ENCODE measurements around the gene LRTM2. TPM values are rescaled to one million over a fixed set of nuclear protein-coding genes. Genes with fewer than 3 reads are reported as not detected.

Gene LRTM2
- total RNA-seq, 1 donor from 2014 or later: not detected

DNA sequence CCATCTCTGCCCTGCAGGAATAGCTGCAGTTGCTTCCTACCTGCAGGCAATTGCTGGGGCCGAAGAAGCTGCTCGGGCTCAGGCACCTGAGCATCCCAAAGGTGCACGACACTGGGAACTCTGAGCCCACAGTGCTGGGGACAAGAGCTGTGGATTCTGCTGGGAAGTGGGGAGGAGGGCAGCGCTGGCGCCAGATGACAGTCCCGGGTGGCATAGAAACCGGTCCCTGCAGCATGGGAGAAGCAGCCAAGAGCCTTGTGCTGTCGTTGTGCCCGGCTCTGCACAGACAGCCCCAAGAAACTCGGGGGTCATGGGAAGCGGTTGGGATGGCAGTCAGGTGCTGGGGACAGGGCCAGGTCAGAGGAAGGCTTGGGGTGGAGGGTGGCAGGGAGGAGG lies 529 bp downstream of the LRTM2 start:
- TF ChIP-seq POLR2AphosphoS5 (IDR thresholded peaks at IDR 0.05; ENCODE audit: insufficient read depth in 1 of 2, low read depth in 1 of 2) (no peak), POLR2A (IDR thresholded peaks at IDR 0.05) (no peak)
- TF ChIP-seq, protein P1, sequence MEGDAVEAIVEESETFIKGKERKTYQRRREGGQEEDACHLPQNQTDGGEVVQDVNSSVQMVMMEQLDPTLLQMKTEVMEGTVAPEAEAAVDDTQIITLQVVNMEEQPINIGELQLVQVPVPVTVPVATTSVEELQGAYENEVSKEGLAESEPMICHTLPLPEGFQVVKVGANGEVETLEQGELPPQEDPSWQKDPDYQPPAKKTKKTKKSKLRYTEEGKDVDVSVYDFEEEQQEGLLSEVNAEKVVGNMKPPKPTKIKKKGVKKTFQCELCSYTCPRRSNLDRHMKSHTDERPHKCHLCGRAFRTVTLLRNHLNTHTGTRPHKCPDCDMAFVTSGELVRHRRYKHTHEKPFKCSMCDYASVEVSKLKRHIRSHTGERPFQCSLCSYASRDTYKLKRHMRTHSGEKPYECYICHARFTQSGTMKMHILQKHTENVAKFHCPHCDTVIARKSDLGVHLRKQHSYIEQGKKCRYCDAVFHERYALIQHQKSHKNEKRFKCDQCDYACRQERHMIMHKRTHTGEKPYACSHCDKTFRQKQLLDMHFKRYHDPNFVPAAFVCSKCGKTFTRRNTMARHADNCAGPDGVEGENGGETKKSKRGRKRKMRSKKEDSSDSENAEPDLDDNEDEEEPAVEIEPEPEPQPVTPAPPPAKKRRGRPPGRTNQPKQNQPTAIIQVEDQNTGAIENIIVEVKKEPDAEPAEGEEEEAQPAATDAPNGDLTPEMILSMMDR (IDR thresholded peaks at IDR 0.05): no peak
- H3K9me3 ChIP-seq: no peaks in the 10 kb centered on the region
- H3K36me3 ChIP-seq: no peaks in the 10 kb centered on the region
- intact Hi-C loops (cut with DNase I): no loop called here
- no peak overlapping the region for H3K27ac ChIP-seq
- no peak overlapping the region for H3K4me3 ChIP-seq
- no peak for DNase-seq (ENCODE audit: extremely low spot score in 2 of 2)
- H3K27me3 ChIP-seq: no peaks in the 10 kb centered on the region
- no peaks in the 10 kb centered on the region for H3K4me1 ChIP-seq

DNA sequence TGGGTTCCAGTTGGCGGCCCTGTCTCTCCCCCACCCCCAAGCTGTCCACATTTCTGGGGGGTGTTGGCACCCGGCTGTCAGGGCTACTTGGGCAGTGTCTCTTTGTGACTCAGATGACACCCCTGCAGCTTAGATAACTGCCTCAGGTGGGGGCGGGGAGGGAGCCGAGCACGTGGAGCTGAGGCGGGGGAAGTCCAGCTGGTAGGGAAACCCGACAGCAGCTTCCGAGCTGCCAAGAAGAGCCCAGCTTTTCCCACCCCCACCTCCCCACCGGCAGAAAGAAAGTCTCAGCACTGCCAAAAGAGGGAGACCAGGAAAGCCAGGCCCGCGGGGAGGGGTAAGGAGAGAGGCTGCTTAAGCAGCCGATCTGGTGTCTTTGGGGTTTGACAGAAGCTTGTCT lies 1.4 kb downstream of the LRTM2 start:
- DNase-seq (ENCODE audit: extremely low spot score in 2 of 2): no peak
- no peak for TF ChIP-seq POLR2A (IDR thresholded peaks at IDR 0.05)
- Histone ChIP-seq H3K4me3 (no peak overlapping the region), H3K4me1 (no peaks in the 10 kb centered on the region), H3K36me3 (no peaks in the 10 kb centered on the region), H3K27me3 (no peaks in the 10 kb centered on the region), H3K27ac (no peak overlapping the region), H3K9me3 (no peaks in the 10 kb centered on the region)
- intact Hi-C loops (cut with DNase I): no loop called here

DNA sequence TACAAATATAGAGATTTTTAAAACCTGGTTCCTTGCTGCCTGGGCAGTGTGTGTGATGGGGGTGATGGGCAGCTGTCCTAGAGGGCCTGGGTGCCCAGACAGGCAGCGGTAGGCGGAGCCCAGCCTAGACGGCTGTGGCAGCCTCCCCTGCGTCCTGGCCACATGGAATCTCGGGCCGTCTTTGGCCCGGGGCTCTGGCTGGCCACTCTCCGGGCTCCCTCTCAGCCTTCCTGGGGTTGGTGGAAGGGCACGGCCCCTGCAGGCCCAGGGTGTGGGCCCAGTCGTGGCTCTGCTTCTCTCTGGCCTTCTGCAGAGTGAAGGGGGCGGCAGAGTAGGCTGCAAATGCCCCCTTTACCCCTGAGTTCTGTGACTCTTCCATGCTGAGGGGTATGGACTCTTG lies 2.3 kb downstream of the LRTM2 start:
- Histone ChIP-seq H3K27me3 (no peaks in the 10 kb centered on the region), H3K27ac (no peak overlapping the region), H3K4me3 (no peak overlapping the region), H3K36me3 (no peaks in the 10 kb centered on the region), H3K4me1 (no peaks in the 10 kb centered on the region), H3K9me3 (no peaks in the 10 kb centered on the region)
- intact Hi-C loops (cut with DNase I): no loop called here
- DNase-seq (ENCODE audit: extremely low spot score in 2 of 2): no peak
- TF ChIP-seq, protein P1 (IDR thresholded peaks at IDR 0.05): no peak
- TF ChIP-seq POLR2AphosphoS5 (IDR thresholded peaks at IDR 0.05; ENCODE audit: insufficient read depth in 1 of 2, low read depth in 1 of 2) (no peak), POLR2A (IDR thresholded peaks at IDR 0.05) (no peak)

DNA sequence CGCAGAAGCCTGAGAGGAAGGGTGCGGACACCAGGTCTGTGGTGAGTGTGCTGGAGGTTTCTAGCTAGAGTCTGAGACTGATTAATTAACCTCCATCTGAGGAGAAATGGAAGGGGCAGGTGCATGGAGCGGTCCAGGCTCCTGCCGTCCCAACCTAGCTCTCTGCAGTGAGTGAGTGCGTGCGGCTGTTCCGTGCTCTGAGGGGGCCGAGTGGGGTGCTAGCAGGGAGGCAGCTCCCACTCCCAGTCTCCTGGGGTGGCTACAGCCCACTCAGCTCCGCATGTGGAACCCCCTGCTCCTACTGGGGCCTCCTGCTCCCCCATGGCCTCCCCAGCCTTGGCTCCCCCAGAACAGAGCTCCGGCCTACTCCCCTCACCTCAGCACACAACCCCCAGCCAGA lies 2.9 kb downstream of the LRTM2 start:
- intact Hi-C loops (cut with DNase I): no loop called here

DNA sequence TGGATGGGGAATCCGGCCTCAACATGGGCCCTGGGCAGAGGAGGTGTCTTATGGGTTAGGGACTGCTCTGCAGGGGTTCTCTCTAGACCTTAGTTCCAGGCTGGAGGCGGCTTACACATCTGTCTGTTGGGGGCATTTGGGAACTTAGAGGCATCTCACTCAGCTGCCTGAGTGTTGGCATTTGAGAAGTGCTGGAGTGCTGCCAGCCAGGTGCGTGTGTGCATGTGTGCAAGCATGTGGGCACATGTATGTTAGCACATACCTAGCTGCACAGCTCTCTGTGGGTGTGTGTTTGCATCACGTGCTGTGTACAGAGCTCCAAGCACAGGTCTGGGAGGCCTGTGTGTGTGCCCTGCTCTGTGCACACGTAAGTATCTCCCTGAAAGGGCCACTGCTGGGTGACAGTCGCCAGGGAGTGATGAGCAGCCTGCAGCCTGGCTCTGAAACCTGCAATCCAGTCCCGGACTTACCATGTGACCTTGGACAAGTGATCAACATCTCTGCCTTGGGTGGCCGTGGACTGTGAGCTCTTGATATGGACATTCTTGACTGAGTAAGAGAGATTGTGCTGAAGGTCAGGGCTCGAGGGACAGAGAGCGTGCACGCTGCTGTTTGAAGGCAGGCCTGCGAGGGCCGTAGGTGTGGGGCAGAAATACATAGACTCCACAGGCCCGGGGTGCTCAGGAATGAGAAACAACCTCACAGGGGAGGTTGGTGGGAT lies 5.2 kb downstream of the LRTM2 start:
- Histone ChIP-seq H3K27ac (no peak overlapping the region), H3K27me3 (no peaks in the 10 kb centered on the region), H3K36me3 (no peaks in the 10 kb centered on the region), H3K4me1 (no peaks in the 10 kb centered on the region), H3K9me3 (no peaks in the 10 kb centered on the region), H3K4me3 (no peak overlapping the region)
- no peak for TF ChIP-seq POLR2A (IDR thresholded peaks at IDR 0.05)
- no peak for TF ChIP-seq POLR2AphosphoS5 (IDR thresholded peaks at IDR 0.05; ENCODE audit: insufficient read depth in 1 of 2, low read depth in 1 of 2)
- TF ChIP-seq, protein P1 (IDR thresholded peaks at IDR 0.05): no peak
- DNase-seq (ENCODE audit: extremely low spot score in 2 of 2): no peak
- intact Hi-C loops (cut with DNase I): no loop called here

More for the DNA sequence above, 2.9 kb downstream of the LRTM2 start:
- TF ChIP-seq POLR2AphosphoS5 (IDR thresholded peaks at IDR 0.05; ENCODE audit: insufficient read depth in 1 of 2, low read depth in 1 of 2) (no peak), POLR2A (IDR thresholded peaks at IDR 0.05) (no peak)
- TF ChIP-seq, protein P1 (IDR thresholded peaks at IDR 0.05): no peak
- no peak overlapping the region for H3K27ac ChIP-seq
- no peaks in the 10 kb centered on the region for H3K4me1 ChIP-seq
- H3K4me3 ChIP-seq: no peak overlapping the region
- no peaks in the 10 kb centered on the region for H3K27me3 ChIP-seq
- DNase-seq (ENCODE audit: extremely low spot score in 2 of 2): no peak
- no peaks in the 10 kb centered on the region for H3K36me3 ChIP-seq
- no peaks in the 10 kb centered on the region for H3K9me3 ChIP-seq

Measured in vagina (tissue), 2 donors.